ENCODE measurements around the gene SHISA6. TPM values are rescaled to one million over a fixed set of nuclear protein-coding genes. Genes with fewer than 3 reads are reported as not detected.
A peak's percentile ranks its signal among the peaks of the same experiment; 100 is the strongest.

The SHISA6 gene
- total RNA-seq, 1 experiment from 2014 or later = 40.0 TPM

GRCh38 chr17:11582217-11582616, 341.2 kb downstream of the SHISA6 start:
- no TSS peak for BruUV-seq (replicated peaks)
- no peaks in the 10 kb centered on the region for H3K36me3 ChIP-seq (ENCODE audit: insufficient read depth, low read length, poor library complexity, severe bottlenecking)
- H3K27me3 ChIP-seq (replicated peaks; ENCODE audit: insufficient read depth, low read depth, low read length, poor library complexity) = no peaks in the 10 kb centered on the region
- POLR2A ChIA-PET (ENCODE audit: low non-redundant PET) = no interaction called here
- no peak for TF ChIP-seq EZH2 (IDR thresholded peaks at IDR 0.05; ENCODE audit: borderline replicate concordance, low read depth, low read length, poor library complexity, severe bottlenecking)
- no peak for TF ChIP-seq CTCF (conservative IDR thresholded peaks at IDR 0.05; ENCODE audit: low read depth, low read length)
- intact Hi-C loops (cut with micrococcal nuclease; ENCODE audit: unreplicated experiment) = no loop called here
- CTCF ChIA-PET = no interaction called here
- no peak overlapping the region for H3K4me3 ChIP-seq (ENCODE audit: low read depth, low read length, poor library complexity, severe bottlenecking)
- H3K9me3 ChIP-seq (ENCODE audit: low read depth, low read length, poor library complexity, severe bottlenecking) = no peaks in the 10 kb centered on the region
- no peak for DNase-seq (ENCODE audit: low spot score)
- H3K27ac ChIP-seq (ENCODE audit: low read depth, low read length, poor library complexity, severe bottlenecking) = no peak overlapping the region
- H3K4me1 ChIP-seq (ENCODE audit: insufficient read depth, low read length, poor library complexity, severe bottlenecking) = peaks cover 5% of the 10 kb centered on the region

- no peaks in the 10 kb centered on the region for H3K27me3 ChIP-seq (replicated peaks; ENCODE audit: insufficient read depth, low read depth, low read length, poor library complexity)
- H3K36me3 ChIP-seq (ENCODE audit: insufficient read depth, low read length, poor library complexity, severe bottlenecking) = no peaks in the 10 kb centered on the region
- no peak for DNase-seq (ENCODE audit: low spot score)
- H3K9me3 ChIP-seq (ENCODE audit: low read depth, low read length, poor library complexity, severe bottlenecking) = no peaks in the 10 kb centered on the region
- H3K27ac ChIP-seq (ENCODE audit: low read depth, low read length, poor library complexity, severe bottlenecking) = no peak overlapping the region
- H3K4me1 ChIP-seq (ENCODE audit: insufficient read depth, low read length, poor library complexity, severe bottlenecking) = peaks cover 5% of the 10 kb centered on the region
- intact Hi-C loops (cut with micrococcal nuclease; ENCODE audit: unreplicated experiment) = no loop called here
- TF ChIP-seq EZH2 (IDR thresholded peaks at IDR 0.05; ENCODE audit: borderline replicate concordance, low read depth, low read length, poor library complexity, severe bottlenecking) (no peak), CTCF (conservative IDR thresholded peaks at IDR 0.05; ENCODE audit: low read depth, low read length) (no peak)
- ChIA-PET CTCF (no interaction called here), POLR2A (ENCODE audit: low non-redundant PET) (no interaction called here)
- H3K4me3 ChIP-seq (ENCODE audit: low read depth, low read length, poor library complexity, severe bottlenecking) = no peak overlapping the region
- BruUV-seq (replicated peaks) = no TSS peak
These were observed 342.4 kb downstream of the SHISA6 start for GRCh38 chr17:11583306-11583992.

- H3K4me3 ChIP-seq (ENCODE audit: low read depth, low read length, poor library complexity, severe bottlenecking) = no peak overlapping the region
- TF ChIP-seq CTCF (conservative IDR thresholded peaks at IDR 0.05; ENCODE audit: low read depth, low read length) = no peak
- no peak for TF ChIP-seq EZH2 (IDR thresholded peaks at IDR 0.05; ENCODE audit: borderline replicate concordance, low read depth, low read length, poor library complexity, severe bottlenecking)
- H3K4me1 ChIP-seq (ENCODE audit: insufficient read depth, low read length, poor library complexity, severe bottlenecking) = peaks cover 17% of the 10 kb centered on the region
- ChIA-PET CTCF (no interaction called here), POLR2A (ENCODE audit: low non-redundant PET) (no interaction called here)
- peak overlapping the region; percentile 55 for H3K27ac ChIP-seq (ENCODE audit: low read depth, low read length, poor library complexity, severe bottlenecking)
- intact Hi-C loops (cut with micrococcal nuclease; ENCODE audit: unreplicated experiment) = no loop called here
- H3K27me3 ChIP-seq (replicated peaks; ENCODE audit: insufficient read depth, low read depth, low read length, poor library complexity) = no peaks in the 10 kb centered on the region
- DNase-seq (ENCODE audit: low spot score) = peak; percentile 69
- BruUV-seq (replicated peaks) = no TSS peak
- no peaks in the 10 kb centered on the region for H3K36me3 ChIP-seq (ENCODE audit: insufficient read depth, low read length, poor library complexity, severe bottlenecking)
- H3K9me3 ChIP-seq (ENCODE audit: low read depth, low read length, poor library complexity, severe bottlenecking) = no peaks in the 10 kb centered on the region
These were observed 348.7 kb downstream of the SHISA6 start for GRCh38 chr17:11589716-11590115.

All from A673 (cell line).